ENCODE data around the gene SEPTIN2.

DNA sequence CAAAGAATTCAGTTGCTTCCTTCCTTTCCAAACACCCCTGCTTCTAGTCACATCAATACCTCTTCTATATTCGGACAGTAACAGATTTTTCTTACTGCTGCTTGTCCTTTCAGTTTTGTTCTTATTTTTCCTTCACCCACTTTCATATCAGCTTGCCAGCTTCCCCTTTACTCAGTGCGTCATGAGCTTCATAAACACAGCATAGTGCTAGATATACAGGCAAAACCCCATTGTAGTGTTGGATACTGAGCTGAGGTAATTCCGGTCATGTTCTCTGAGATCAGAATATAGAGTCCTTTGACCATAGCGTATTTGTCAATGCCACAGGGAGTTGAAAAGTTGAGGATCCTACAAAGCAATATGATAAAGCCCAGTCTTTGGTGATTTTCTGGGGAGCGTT is 42.7 kb downstream of the SEPTIN2 start:
- TF ChIP-seq POLR2A (IDR thresholded peaks at IDR 0.05): no peak
- TF ChIP-seq, protein P1, sequence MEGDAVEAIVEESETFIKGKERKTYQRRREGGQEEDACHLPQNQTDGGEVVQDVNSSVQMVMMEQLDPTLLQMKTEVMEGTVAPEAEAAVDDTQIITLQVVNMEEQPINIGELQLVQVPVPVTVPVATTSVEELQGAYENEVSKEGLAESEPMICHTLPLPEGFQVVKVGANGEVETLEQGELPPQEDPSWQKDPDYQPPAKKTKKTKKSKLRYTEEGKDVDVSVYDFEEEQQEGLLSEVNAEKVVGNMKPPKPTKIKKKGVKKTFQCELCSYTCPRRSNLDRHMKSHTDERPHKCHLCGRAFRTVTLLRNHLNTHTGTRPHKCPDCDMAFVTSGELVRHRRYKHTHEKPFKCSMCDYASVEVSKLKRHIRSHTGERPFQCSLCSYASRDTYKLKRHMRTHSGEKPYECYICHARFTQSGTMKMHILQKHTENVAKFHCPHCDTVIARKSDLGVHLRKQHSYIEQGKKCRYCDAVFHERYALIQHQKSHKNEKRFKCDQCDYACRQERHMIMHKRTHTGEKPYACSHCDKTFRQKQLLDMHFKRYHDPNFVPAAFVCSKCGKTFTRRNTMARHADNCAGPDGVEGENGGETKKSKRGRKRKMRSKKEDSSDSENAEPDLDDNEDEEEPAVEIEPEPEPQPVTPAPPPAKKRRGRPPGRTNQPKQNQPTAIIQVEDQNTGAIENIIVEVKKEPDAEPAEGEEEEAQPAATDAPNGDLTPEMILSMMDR (IDR thresholded peaks at IDR 0.05): no peak
